Measurements from ENCODE around the gene SLCO4A1.

DNA sequence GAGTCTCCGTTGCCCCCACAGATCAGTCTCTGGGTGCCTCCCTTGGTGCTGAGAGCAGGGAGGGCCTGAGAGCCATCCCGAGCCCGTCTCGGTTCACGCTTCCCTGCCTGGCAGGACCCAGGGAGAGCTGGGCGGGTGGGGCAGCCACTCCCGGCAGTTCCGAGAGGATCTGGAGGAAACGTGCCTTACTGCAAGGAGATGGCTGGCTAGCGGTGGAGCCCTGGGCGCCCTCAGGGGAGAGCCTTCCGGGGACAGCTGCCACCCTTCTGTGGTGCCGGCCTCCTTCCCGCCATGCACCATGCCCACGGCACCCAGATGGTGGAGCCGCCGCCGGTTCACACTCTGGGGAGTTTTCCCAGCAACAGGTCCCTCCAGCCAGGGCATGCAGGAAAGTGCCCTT is 45.8 kb upstream of the SLCO4A1 start:
- TF ChIP-seq, protein P1, sequence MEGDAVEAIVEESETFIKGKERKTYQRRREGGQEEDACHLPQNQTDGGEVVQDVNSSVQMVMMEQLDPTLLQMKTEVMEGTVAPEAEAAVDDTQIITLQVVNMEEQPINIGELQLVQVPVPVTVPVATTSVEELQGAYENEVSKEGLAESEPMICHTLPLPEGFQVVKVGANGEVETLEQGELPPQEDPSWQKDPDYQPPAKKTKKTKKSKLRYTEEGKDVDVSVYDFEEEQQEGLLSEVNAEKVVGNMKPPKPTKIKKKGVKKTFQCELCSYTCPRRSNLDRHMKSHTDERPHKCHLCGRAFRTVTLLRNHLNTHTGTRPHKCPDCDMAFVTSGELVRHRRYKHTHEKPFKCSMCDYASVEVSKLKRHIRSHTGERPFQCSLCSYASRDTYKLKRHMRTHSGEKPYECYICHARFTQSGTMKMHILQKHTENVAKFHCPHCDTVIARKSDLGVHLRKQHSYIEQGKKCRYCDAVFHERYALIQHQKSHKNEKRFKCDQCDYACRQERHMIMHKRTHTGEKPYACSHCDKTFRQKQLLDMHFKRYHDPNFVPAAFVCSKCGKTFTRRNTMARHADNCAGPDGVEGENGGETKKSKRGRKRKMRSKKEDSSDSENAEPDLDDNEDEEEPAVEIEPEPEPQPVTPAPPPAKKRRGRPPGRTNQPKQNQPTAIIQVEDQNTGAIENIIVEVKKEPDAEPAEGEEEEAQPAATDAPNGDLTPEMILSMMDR (IDR thresholded peaks at IDR 0.05) = no peak
- TF ChIP-seq POLR2A (IDR thresholded peaks at IDR 0.05) = no peak

All from uterus (tissue), 2 donors.